MCF 10A (cell line): Measurements from ENCODE around the gene RPS6KA1. TPM values are rescaled to one million over a fixed set of nuclear protein-coding genes. Genes with fewer than 3 reads are reported as not detected.

ENCODE experiments used
- BruUV-seq: library from RNA; stranded (reverse); fragments of 400-500 nt; replicated peaks from 2 replicates; lab custom pipeline; 2021; lab: Mats Ljungman, UMichigan
- CTCF ChIA-PET: fragments of 300-600 bp; sonication (Branson Sonifier 250); formaldehyde crosslinking; extraction: SDS; loops from one replicate; lab custom pipeline; 2021; ENCODE audit warnings: antibody characterized with exemption, inconsistent platforms; lab: Yijun Ruan, JAX
- POLR2A ChIA-PET: fragments of 300-600, 350-650 bp; sonication (Branson Sonifier 250); formaldehyde crosslinking; extraction: SDS; loops from one replicate; lab custom pipeline; 2020; ENCODE audit warnings: antibody characterized with exemption, inconsistent platforms; lab: Yijun Ruan, JAX
- DNase-seq: peaks from one replicate; pipeline ENCODE4 v3.0.0-alpha.2; 2018; ENCODE audit not compliant: unreplicated experiment
- H3K27ac Mint-ChIP-seq: one replicate; pipeline ENCODE4 v1.8.0; 2022; ENCODE audit warnings: mild to moderate bottlenecking, low read depth, mixed read lengths; ENCODE audit not compliant: unreplicated experiment
- H3K27me3 Mint-ChIP-seq: one replicate; pipeline ENCODE4 v1.8.0; 2022; ENCODE audit warnings: mixed read lengths; ENCODE audit not compliant: insufficient read depth, unreplicated experiment
- H3K36me3 Mint-ChIP-seq: one replicate; pipeline ENCODE4 v1.8.0; 2022; ENCODE audit warnings: mild to moderate bottlenecking, moderate library complexity, mixed read lengths; ENCODE audit not compliant: insufficient read depth, unreplicated experiment
- H3K4me1 Mint-ChIP-seq: one replicate; pipeline ENCODE4 v1.8.0; 2022; ENCODE audit warnings: mixed read lengths; ENCODE audit not compliant: insufficient read depth, unreplicated experiment
- H3K4me3 Mint-ChIP-seq: one replicate; pipeline ENCODE4 v1.8.0; 2022; ENCODE audit warnings: mild to moderate bottlenecking, moderate library complexity, mixed read lengths; ENCODE audit not compliant: unreplicated experiment
- H3K9me3 Mint-ChIP-seq: one replicate; pipeline ENCODE4 v1.8.0; 2022; ENCODE audit warnings: mixed read lengths; ENCODE audit not compliant: unreplicated experiment
- intact Hi-C: fragments of 100-400 bp; cut with micrococcal nuclease; formaldehyde crosslinking; loops from 2 replicates; pipeline ENCODE4 v1.14.1; 2022
- total RNA-seq: library from RNA; stranded (reverse); gene quantifications from 2 replicates; pipeline ENCODE4 v1.2.3, GENCODE V29; 2022
- TF ChIP-seq, protein P1 (sequence below): fragments of 200-600 bp; IDR thresholded peaks from one replicate; pipeline ENCODE4 v1.8.0; 2022; ENCODE audit warnings: antibody characterized with exemption, mild to moderate bottlenecking; ENCODE audit not compliant: unreplicated experiment

The RPS6KA1 gene
- total RNA-seq, 1 experiment from 2014 or later = 43.9 TPM

DNA sequence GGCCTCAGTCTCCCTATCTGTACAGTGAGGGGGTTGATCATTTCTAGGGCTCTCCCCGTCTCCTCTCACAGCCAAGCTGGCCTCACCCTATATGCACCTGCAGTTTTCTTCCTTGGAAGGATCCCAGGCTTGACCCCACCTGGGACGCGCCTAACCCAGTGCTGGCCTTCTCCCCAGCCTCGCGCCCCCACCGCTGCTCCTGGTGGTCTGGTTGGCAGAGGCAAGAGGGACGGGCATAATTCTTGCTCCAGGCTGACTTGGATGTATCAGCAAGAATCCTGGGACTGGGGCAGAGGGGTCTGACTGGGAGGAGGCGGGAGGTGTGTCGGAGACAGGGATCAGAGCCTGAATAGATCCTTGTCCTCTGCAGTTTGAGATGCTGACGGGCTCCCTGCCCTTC lies 25.2 kb downstream of the RPS6KA1 start:
- no peaks in the 10 kb centered on the region for H3K4me1 Mint-ChIP-seq
- H3K4me3 Mint-ChIP-seq = no peak overlapping the region
- intact Hi-C loops = no loop called here
- peaks cover 71% of the 10 kb centered on the region for H3K36me3 Mint-ChIP-seq
- no peaks in the 10 kb centered on the region for H3K27me3 Mint-ChIP-seq
- CTCF ChIA-PET = interaction anchor here (1.4 kb wide), 1 partner anchor 16 kb away, joined by 7 read pairs; no protein-coding TSS in a partner anchor
- DNase-seq = no peak
- POLR2A ChIA-PET = no interaction called here
- no peak overlapping the region for H3K27ac Mint-ChIP-seq
- TF ChIP-seq, protein P1, sequence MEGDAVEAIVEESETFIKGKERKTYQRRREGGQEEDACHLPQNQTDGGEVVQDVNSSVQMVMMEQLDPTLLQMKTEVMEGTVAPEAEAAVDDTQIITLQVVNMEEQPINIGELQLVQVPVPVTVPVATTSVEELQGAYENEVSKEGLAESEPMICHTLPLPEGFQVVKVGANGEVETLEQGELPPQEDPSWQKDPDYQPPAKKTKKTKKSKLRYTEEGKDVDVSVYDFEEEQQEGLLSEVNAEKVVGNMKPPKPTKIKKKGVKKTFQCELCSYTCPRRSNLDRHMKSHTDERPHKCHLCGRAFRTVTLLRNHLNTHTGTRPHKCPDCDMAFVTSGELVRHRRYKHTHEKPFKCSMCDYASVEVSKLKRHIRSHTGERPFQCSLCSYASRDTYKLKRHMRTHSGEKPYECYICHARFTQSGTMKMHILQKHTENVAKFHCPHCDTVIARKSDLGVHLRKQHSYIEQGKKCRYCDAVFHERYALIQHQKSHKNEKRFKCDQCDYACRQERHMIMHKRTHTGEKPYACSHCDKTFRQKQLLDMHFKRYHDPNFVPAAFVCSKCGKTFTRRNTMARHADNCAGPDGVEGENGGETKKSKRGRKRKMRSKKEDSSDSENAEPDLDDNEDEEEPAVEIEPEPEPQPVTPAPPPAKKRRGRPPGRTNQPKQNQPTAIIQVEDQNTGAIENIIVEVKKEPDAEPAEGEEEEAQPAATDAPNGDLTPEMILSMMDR = no peak
- no TSS peak for BruUV-seq
- no peaks in the 10 kb centered on the region for H3K9me3 Mint-ChIP-seq

DNA sequence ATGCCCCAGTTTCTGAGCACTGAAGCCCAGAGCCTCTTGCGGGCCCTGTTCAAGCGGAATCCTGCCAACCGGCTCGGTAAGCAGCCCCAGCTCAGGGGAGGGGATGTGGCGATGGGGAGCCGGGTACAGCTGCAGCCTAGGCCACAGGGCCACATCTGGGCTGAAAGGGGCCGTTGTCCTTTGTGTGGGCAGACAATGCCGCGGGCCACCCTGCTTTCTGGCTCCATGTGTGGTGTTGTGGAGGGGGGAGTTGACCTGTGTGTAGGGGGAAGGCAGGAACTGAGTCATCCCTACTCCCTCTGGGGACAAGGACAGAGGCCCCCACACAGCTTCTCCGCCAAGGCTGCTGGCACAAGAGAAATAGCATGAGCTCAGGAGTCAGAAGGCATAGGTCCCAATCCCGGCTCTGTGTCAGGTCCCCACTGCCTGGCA lies 26.0 kb downstream of the RPS6KA1 start:
- ChIA-PET CTCF (interaction anchor here (1.4 kb wide), 1 partner anchor 17 kb away, joined by 7 read pairs; no protein-coding TSS in a partner anchor), POLR2A (interaction anchor here (0.6 kb wide), 1 partner anchor 32 kb away, joined by 3 read pairs; no protein-coding TSS in a partner anchor)
- H3K9me3 Mint-ChIP-seq = no peaks in the 10 kb centered on the region
- no peaks in the 10 kb centered on the region for H3K4me1 Mint-ChIP-seq
- no peak overlapping the region for H3K4me3 Mint-ChIP-seq
- DNase-seq = no peak
- H3K27me3 Mint-ChIP-seq = no peaks in the 10 kb centered on the region
- H3K36me3 Mint-ChIP-seq = peaks cover 78% of the 10 kb centered on the region
- intact Hi-C loops = no loop called here
- no TSS peak for BruUV-seq
- TF ChIP-seq, protein P1 = no peak
- H3K27ac Mint-ChIP-seq = no peak overlapping the region

DNA sequence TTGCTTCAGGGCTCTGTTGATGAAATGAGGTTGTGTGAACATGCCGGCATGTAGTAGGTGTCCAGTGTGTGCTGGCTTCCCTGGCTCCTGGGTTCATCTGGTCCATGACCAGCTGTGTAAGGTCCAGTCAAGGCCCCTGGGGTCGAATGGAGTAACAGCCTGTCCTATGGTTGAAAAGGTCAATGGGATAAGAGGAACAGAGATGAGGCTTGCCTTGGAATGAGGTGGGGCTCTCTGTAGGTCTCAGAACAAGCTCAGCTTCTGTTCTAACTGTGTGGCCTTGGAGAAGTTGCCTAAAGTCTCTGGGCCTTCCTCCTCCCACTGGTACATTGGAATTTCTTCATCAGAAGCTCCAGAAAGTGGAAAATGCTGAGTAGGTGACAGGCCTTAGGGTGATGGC lies 26.6 kb downstream of the RPS6KA1 start:
- intact Hi-C loops = no loop called here
- Mint-ChIP-seq H3K36me3 (peaks cover 79% of the 10 kb centered on the region), H3K9me3 (no peaks in the 10 kb centered on the region), H3K4me1 (no peaks in the 10 kb centered on the region), H3K4me3 (no peak overlapping the region), H3K27me3 (no peaks in the 10 kb centered on the region), H3K27ac (no peak overlapping the region)
- ChIA-PET CTCF (interaction anchor here (1.4 kb wide), 1 partner anchor 18 kb away, joined by 7 read pairs; no protein-coding TSS in a partner anchor), POLR2A (interaction anchor here (0.6 kb wide), 1 partner anchor 11 kb away, joined by 4 read pairs; no protein-coding TSS in a partner anchor)
- no peak for DNase-seq
- TF ChIP-seq, protein P1 = no peak
- no TSS peak for BruUV-seq

DNA sequence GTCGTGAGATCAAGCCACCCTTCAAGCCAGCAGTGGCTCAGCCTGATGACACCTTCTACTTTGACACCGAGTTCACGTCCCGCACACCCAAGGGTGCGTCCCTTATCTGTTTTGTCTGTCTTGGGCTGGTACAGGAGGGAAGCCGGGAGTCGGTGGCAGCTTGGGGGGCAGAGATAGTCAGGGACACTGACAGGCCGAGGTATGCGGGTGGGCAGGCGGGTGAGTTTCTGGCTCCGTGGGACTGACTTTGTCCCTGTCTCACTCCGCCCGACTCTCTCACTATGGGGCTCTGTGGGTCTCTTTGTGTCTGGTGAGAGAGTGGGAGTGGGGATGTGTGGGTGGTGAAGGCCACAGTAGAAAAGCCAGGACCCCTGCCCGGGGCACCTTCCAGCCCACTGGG lies 27.4 kb downstream of the RPS6KA1 start:
- Mint-ChIP-seq H3K27me3 (no peaks in the 10 kb centered on the region), H3K27ac (no peak overlapping the region), H3K36me3 (peaks cover 76% of the 10 kb centered on the region), H3K4me1 (no peaks in the 10 kb centered on the region), H3K9me3 (no peaks in the 10 kb centered on the region), H3K4me3 (no peak overlapping the region)
- POLR2A ChIA-PET = no interaction called here
- no peak for DNase-seq
- no TSS peak for BruUV-seq
- intact Hi-C loops = no loop called here
- CTCF ChIA-PET = no interaction called here
- TF ChIP-seq, protein P1 = no peak
